GM12878 (cell line): Measurements from ENCODE around the gene ANKRD44.

Experiments used
- CHD4 ChIP-seq: fragments of 200-600 bp; sonication (generic); IDR thresholded peaks from 2 replicates; pipeline ENCODE4 v1.6.1; 2016; ENCODE audit warnings: mild to moderate bottlenecking
- POLR2A ChIP-seq: IDR thresholded peaks from 2 replicates; pipeline ENCODE4 v1.6.1; 2011; ENCODE audit warnings: low read depth, mild to moderate bottlenecking, low read length
- POLR2AphosphoS5 ChIP-seq: IDR thresholded peaks from 2 replicates; pipeline ENCODE4 v1.6.1; 2011; ENCODE audit warnings: mild to moderate bottlenecking, low read length, inconsistent platforms
- SRF ChIP-seq, 2 experiments: IDR thresholded peaks; 2 replicates each; pipeline ENCODE4 v1.6.1; 2011; ENCODE audit warnings: low read depth in 2 of 2, low read length in 2 of 2, mild to moderate bottlenecking in 1 of 2, moderate library complexity in 1 of 2
- TF ChIP-seq, protein P1 (sequence below): fragments of 450-650 bp; IDR thresholded peaks from 2 replicates; pipeline ENCODE4 v1.6.1; 2017; ENCODE audit warnings: antibody characterized with exemption, mild to moderate bottlenecking, moderate library complexity

DNA sequence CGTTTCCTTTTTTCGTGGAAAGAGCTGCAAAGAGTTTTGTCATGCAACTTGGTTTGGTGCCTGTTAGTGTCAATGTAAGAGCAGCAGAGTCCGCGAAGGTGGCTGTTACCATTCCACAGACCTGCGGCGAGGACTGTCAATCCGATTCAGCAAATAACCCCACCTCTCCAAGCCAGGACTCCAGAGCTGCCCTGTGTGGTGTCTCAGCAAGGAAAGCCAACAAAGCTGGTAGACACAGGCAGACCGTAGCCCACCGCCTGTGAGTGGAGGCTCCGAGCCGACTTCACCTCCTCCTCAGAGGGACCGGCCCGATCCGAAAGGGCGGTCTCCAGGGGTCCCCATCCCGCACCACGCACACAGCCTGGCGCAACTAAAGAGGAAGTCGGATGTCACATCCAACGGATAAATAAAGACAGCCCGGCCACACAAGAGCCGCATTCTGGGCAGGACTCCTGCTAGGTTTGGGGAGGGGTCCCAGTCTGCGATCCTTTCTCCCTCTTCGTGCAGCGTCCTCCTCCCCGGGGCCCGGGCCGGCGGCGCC is 819 bp downstream of the ANKRD44 start:
- TF ChIP-seq POLR2AphosphoS5 (no peak), CHD4 (no peak), POLR2A (peak; percentile 55; the same call in 1 of the 2 replicates), SRF (IDR thresholded peaks at IDR 0.05; ENCODE audit: low read depth in 2 of 2, low read length in 2 of 2) (no peak)
- TF ChIP-seq, protein P1, sequence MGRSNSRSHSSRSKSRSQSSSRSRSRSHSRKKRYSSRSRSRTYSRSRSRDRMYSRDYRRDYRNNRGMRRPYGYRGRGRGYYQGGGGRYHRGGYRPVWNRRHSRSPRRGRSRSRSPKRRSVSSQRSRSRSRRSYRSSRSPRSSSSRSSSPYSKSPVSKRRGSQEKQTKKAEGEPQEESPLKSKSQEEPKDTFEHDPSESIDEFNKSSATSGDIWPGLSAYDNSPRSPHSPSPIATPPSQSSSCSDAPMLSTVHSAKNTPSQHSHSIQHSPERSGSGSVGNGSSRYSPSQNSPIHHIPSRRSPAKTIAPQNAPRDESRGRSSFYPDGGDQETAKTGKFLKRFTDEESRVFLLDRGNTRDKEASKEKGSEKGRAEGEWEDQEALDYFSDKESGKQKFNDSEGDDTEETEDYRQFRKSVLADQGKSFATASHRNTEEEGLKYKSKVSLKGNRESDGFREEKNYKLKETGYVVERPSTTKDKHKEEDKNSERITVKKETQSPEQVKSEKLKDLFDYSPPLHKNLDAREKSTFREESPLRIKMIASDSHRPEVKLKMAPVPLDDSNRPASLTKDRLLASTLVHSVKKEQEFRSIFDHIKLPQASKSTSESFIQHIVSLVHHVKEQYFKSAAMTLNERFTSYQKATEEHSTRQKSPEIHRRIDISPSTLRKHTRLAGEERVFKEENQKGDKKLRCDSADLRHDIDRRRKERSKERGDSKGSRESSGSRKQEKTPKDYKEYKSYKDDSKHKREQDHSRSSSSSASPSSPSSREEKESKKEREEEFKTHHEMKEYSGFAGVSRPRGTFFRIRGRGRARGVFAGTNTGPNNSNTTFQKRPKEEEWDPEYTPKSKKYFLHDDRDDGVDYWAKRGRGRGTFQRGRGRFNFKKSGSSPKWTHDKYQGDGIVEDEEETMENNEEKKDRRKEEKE: no peak
